Mesenchymal stem cell (in vitro differentiated cells and primary cell): ENCODE results near the gene PKN1.

ENCODE experiments used
- DNase-seq: peaks from one replicate; pipeline ENCODE4 v3.0.0-alpha.2; 2013
- H2AFZ ChIP-seq: one replicate; pipeline ENCODE4 v1.6.1; 2013; ENCODE audit warnings: low read depth, mild to moderate bottlenecking, control low read depth, inconsistent platforms, low read length, moderate library complexity
- H2AK5ac ChIP-seq: 2 replicates; pipeline ENCODE4 v1.6.1; 2013; ENCODE audit warnings: low read length, moderate library complexity, mild to moderate bottlenecking, inconsistent platforms; ENCODE audit not compliant: severe bottlenecking
- H2BK120ac ChIP-seq: one replicate; pipeline ENCODE4 v1.6.1; 2013; ENCODE audit warnings: low read depth, mild to moderate bottlenecking, inconsistent platforms, low read length, moderate library complexity
- H2BK12ac ChIP-seq, 2 experiments: one replicate each; pipeline ENCODE4 v1.6.1; 2013; ENCODE audit warnings: inconsistent platforms in 2 of 2, low read length in 2 of 2, mild to moderate bottlenecking in 2 of 2, moderate library complexity in 2 of 2, control low read depth in 1 of 2
- H2BK15ac ChIP-seq: one replicate; pipeline ENCODE4 v1.6.1; 2013; ENCODE audit warnings: mild to moderate bottlenecking, low read depth, inconsistent platforms; ENCODE audit not compliant: poor library complexity, severe bottlenecking
- H2BK5ac ChIP-seq: 2 replicates; pipeline ENCODE4 v1.6.1; 2013; ENCODE audit warnings: low read depth, mild to moderate bottlenecking, low read length, control low read depth, inconsistent platforms; ENCODE audit not compliant: poor library complexity, severe bottlenecking
- H3K14ac ChIP-seq, 2 experiments: one replicate each; pipeline ENCODE4 v1.6.1; 2013; ENCODE audit warnings: inconsistent platforms in 2 of 2, low read length in 2 of 2, control low read depth in 1 of 2, mild to moderate bottlenecking in 1 of 2, moderate library complexity in 1 of 2
- H3K18ac ChIP-seq, 2 experiments: one replicate each; pipeline ENCODE4 v1.6.1; 2013; ENCODE audit warnings: inconsistent platforms in 2 of 2, low read length in 2 of 2, control low read depth in 1 of 2, low read depth in 1 of 2, mild to moderate bottlenecking in 1 of 2
- H3K23ac ChIP-seq, 2 experiments: one replicate each; pipeline ENCODE4 v1.6.1; 2013; ENCODE audit warnings: inconsistent platforms in 2 of 2, low read length in 2 of 2, mild to moderate bottlenecking in 2 of 2, moderate library complexity in 2 of 2, control low read depth in 1 of 2
- H3K27ac ChIP-seq: 2 replicates; pipeline ENCODE4 v1.5.1; 2013; ENCODE audit warnings: mild to moderate bottlenecking, moderate library complexity, low read length, control low read depth, inconsistent platforms; ENCODE audit not compliant: poor library complexity, severe bottlenecking
- H3K27me3 ChIP-seq, 2 experiments: 2 replicates each; pipeline versions ENCODE4 v1.6.1 to v1.7.0; 2013; ENCODE audit warnings: low read length in 2 of 2, mild to moderate bottlenecking in 2 of 2, moderate library complexity in 2 of 2, control low read depth in 1 of 2, inconsistent platforms in 1 of 2; ENCODE audit not compliant: control insufficient read depth in 1 of 2, insufficient read depth in 1 of 2
- H3K36me3 ChIP-seq, 2 experiments: 2 replicates each; pipeline versions ENCODE4 v1.6.1 to v1.7.0; 2013; ENCODE audit warnings: low read length in 2 of 2, control low read depth in 1 of 2, inconsistent platforms in 1 of 2, low read depth in 1 of 2, mild to moderate bottlenecking in 1 of 2; ENCODE audit not compliant: insufficient read depth in 2 of 2, control insufficient read depth in 1 of 2
- H3K4ac ChIP-seq, 2 experiments: one replicate each; pipeline ENCODE4 v1.6.1; 2013; ENCODE audit warnings: inconsistent platforms in 2 of 2, low read length in 2 of 2, mild to moderate bottlenecking in 2 of 2, moderate library complexity in 2 of 2, control low read depth in 1 of 2, low read depth in 1 of 2
- H3K4me1 ChIP-seq: 2 replicates; pipeline ENCODE4 v1.6.1; 2013; ENCODE audit warnings: low read depth, low read length, control low read depth; ENCODE audit not compliant: control insufficient read depth, insufficient read depth
- H3K4me2 ChIP-seq: 2 replicates; pipeline ENCODE4 v1.6.1; 2013; ENCODE audit warnings: low read length, mild to moderate bottlenecking, inconsistent platforms; ENCODE audit not compliant: poor library complexity, severe bottlenecking
- H3K4me3 ChIP-seq, 2 experiments: 2 replicates each; pipeline versions ENCODE4 v1.5.1 to v1.7.0; 2013; ENCODE audit warnings: low read length in 2 of 2, mild to moderate bottlenecking in 2 of 2, control low read depth in 1 of 2, low read depth in 1 of 2; ENCODE audit not compliant: insufficient read depth in 1 of 2
- H3K79me1 ChIP-seq: replicated peaks from 2 replicates; pipeline ENCODE4 v1.6.1; 2013; ENCODE audit warnings: mild to moderate bottlenecking, control low read depth, low read length, inconsistent platforms; ENCODE audit not compliant: poor library complexity, severe bottlenecking
- H3K9ac ChIP-seq: 2 replicates; pipeline ENCODE4 v1.7.0; 2013; ENCODE audit warnings: mild to moderate bottlenecking, low read length, moderate library complexity
- H3K9me3 ChIP-seq: 2 replicates; pipeline ENCODE4 v1.7.0; 2013; ENCODE audit warnings: mild to moderate bottlenecking, low read length; ENCODE audit not compliant: control insufficient read depth
- H4K8ac ChIP-seq: one replicate; pipeline ENCODE4 v1.6.1; 2013; ENCODE audit warnings: inconsistent platforms, mild to moderate bottlenecking, low read length, moderate library complexity
- H4K91ac ChIP-seq: one replicate; pipeline ENCODE4 v1.6.1; 2013; ENCODE audit warnings: mild to moderate bottlenecking, low read length, inconsistent platforms
- WGBS: methylation state at CpG from one replicate; pipeline ENCODE4 v1.1.7; 2013; ENCODE audit warnings: mixed read lengths; 5-methylcytosine and 5-hydroxymethylcytosine counted together

PKN1 gene

DNA sequence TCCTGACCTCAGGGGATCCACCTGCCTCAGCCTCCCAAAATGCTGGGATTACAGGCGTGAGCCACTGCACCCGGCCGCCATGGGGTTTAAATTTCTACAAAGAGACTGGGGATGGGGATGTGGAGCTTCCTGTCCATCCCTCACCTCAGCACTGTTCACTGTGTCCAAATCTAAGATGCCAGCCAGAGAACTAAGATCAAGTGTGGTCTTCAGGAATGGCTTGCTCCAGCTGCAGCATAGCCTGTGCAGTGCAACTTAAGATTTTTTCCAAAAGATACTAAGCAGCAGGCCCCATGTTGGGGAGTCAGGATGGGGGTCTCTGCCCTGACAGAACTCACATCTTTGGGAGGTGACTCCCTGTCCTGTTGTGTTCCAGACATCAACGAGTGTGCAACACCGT is 42.6 kb upstream of the PKN1 start:
- Histone ChIP-seq H4K91ac (no peak overlapping the region), H2BK12ac (no peak overlapping the region), H3K27me3 (no peaks in the 10 kb centered on the region), H3K4me1 (peaks cover 5% of the 10 kb centered on the region), H3K27ac (no peak overlapping the region), H2AK5ac (no peak overlapping the region), H2BK120ac (no peak overlapping the region), H4K8ac (no peak overlapping the region), H3K79me1 (peaks cover 7% of the 10 kb centered on the region), H3K18ac (no peak overlapping the region), H3K23ac (no peak overlapping the region), H2BK5ac (no peak overlapping the region), H3K4me2 (no peak overlapping the region), H3K14ac (no peak overlapping the region), H3K9me3 (no peaks in the 10 kb centered on the region), H3K4ac (no peak overlapping the region), H3K36me3 (peaks cover 38 to 46% of the 10 kb centered on the region in 2 experiments), H2AFZ (no peak overlapping the region), H3K9ac (no peak overlapping the region), H3K4me3 (no peak overlapping the region), H2BK15ac (no peak overlapping the region)
- 96% methylated on average over 5 of the region's 5 CpGs for WGBS
- DNase-seq, result no peak

DNA sequence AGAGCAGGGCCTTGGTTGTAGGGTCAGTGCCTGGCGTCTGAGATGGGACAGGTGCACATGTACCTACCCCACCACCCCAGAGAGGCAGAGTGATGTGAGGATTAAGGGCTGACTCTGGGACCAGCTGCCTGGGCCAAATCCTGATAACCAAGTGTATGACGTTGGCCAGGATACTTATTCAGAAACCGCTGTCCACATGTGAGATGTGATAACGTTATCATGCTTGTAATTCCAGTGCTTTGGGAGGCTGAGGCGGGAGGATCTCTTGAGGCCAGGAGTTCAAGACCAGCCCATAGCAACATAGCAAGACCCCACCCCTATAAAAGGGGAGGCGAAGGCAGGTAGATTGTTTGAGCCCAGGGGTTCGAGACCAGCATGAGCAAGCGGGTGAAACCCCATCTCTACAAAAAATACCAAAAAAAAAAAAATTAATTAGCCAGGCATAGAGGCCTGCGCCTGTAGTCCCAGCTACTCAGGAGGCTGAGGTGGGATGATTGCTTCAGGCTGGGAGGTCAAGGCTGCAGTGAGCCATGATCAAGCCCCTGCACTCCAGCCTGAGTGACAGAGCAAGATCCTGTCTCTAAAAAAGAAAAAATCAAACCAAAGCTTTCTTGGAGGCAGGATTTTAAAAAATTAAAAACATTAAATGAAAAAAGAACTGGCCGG is 41.8 kb upstream of the PKN1 start:
- Histone ChIP-seq H2BK120ac (no peak overlapping the region), H2AFZ (no peak overlapping the region), H2BK15ac (no peak overlapping the region), H3K27ac (no peak overlapping the region), H2BK5ac (no peak overlapping the region), H3K4ac (no peak overlapping the region), H3K14ac (no peak overlapping the region), H4K8ac (peak overlapping the region; percentile 37), H2BK12ac (no peak overlapping the region), H3K23ac (no peak overlapping the region), H3K79me1 (peaks cover 7% of the 10 kb centered on the region), H3K4me3 (no peak overlapping the region), H3K4me1 (peaks cover 5% of the 10 kb centered on the region), H3K9me3 (no peaks in the 10 kb centered on the region), H3K36me3 (peaks cover 46 to 53% of the 10 kb centered on the region in 2 experiments), H2AK5ac (no peak overlapping the region), H3K9ac (no peak overlapping the region), H3K27me3 (no peaks in the 10 kb centered on the region), H4K91ac (no peak overlapping the region), H3K18ac (no peak overlapping the region), H3K4me2 (no peak overlapping the region)
- DNase-seq, result no peak
- 100% methylated on average over 6 of the region's 10 CpGs for WGBS

DNA sequence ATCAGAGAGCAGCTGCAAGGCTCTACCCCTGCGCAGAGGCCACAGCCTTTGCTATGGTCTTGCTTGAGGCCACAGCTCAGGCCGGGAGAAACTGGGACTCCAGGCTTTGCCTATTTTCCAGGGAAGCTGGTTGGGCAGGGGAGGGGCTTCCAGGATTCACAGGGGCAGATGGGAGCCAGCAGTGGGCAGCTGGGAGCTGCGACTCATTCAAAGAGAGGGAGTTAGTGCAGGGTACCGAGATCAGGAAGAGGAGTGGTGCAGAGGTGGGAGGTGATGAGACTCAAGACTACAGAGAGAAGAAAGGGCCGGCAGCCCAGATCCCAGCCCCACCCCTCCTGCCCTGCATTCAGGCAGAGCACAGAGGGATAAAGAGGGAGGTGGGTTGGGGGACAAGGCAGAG is 39.8 kb upstream of the PKN1 start:
- H3K27ac ChIP-seq, result no peak overlapping the region
- no peak overlapping the region for H3K4me2 ChIP-seq
- H2AK5ac ChIP-seq, result no peak overlapping the region
- no peak overlapping the region for H4K8ac ChIP-seq
- DNase-seq, result no peak
- peaks cover 51 to 59% of the 10 kb centered on the region in 2 experiments for H3K36me3 ChIP-seq
- no peak overlapping the region for H3K4me3 ChIP-seq
- H2AFZ ChIP-seq, result no peak overlapping the region
- no peak overlapping the region for H3K18ac ChIP-seq
- H3K79me1 ChIP-seq, result peaks cover 4% of the 10 kb centered on the region
- H2BK12ac ChIP-seq, result no peak overlapping the region
- H3K27me3 ChIP-seq, result no peaks in the 10 kb centered on the region
- no peak overlapping the region for H3K9ac ChIP-seq
- no peak overlapping the region for H4K91ac ChIP-seq
- H3K9me3 ChIP-seq, result no peaks in the 10 kb centered on the region
- H3K23ac ChIP-seq, result no peak overlapping the region
- H2BK120ac ChIP-seq, result no peak overlapping the region
- WGBS, result 61% methylated on average over 4 of the region's 5 CpGs
- H3K4me1 ChIP-seq, result peaks cover 6% of the 10 kb centered on the region
- no peak overlapping the region for H2BK5ac ChIP-seq
- H3K14ac ChIP-seq, result no peak overlapping the region
- H3K4ac ChIP-seq, result no peak overlapping the region
- H2BK15ac ChIP-seq, result no peak overlapping the region

DNA sequence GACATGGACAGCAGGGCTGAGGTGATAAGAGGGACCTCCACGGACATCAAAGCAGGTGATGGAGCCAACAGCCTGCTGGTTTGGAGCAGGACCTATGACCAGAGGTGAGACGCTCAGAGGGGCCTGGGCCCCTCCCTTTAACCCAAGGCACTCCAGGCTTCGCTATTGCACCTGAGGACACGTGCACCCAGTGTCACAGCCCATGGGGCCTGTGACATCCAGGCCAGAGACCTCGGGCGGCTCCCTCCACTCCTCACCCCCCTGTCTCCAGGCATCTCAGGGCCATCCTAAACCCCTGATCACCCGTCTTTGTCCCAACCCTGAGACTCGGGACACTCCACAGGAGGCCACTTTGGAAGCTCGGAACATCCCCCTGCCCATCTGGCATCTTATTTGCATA is 38.9 kb upstream of the PKN1 start:
- WGBS, result 93% methylated on average over 9 of the region's 9 CpGs
- Histone ChIP-seq H3K79me1 (peaks cover 4% of the 10 kb centered on the region), H3K4ac (no peak overlapping the region), H3K18ac (no peak overlapping the region), H2BK5ac (no peak overlapping the region), H3K4me1 (peaks cover 6% of the 10 kb centered on the region), H3K27ac (no peak overlapping the region), H3K14ac (no peak overlapping the region), H2BK120ac (no peak overlapping the region), H2BK15ac (peak overlapping the region; percentile 12), H3K9me3 (no peaks in the 10 kb centered on the region), H2AFZ (no peak overlapping the region), H3K36me3 (peaks cover 47 to 62% of the 10 kb centered on the region in 2 experiments), H2AK5ac (no peak overlapping the region), H4K91ac (no peak overlapping the region), H3K23ac (no peak overlapping the region), H4K8ac (no peak overlapping the region), H3K27me3 (no peaks in the 10 kb centered on the region), H2BK12ac (no peak overlapping the region), H3K4me2 (no peak overlapping the region), H3K4me3 (no peak overlapping the region), H3K9ac (no peak overlapping the region)
- no peak for DNase-seq
